GM21381 (cell line): ENCODE data around the gene NTM.

Experiments
- ATAC-seq: cut with Tn5 transposase; IDR thresholded peaks from one replicate; pipeline ENCODE4 v1.9.1; 2021; ENCODE audit warnings: mild to moderate bottlenecking, moderate library complexity; ENCODE audit not compliant: unreplicated experiment

The NTM gene

DNA sequence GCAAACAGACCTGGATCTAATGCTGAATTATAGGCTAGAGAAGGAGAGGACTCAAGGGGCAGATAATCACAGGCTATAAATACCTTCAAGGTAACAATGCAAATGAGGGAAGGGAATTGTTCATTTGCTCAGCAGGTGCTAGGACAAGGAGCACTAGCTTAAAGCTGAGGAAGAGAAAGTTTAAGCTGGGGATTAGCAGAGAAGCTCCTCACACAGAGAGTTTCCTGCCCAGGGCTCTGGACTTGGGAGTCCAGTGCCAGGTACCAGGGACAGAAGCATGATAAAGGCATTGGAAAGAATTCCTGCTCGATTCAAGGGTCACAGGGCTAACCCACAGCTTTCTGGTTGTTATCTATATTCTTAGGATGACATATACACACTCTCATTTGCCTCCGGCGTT lies 509.9 kb downstream of the NTM start:
- ATAC-seq = no peak

GRCh38 chr11:131880976-131881375 lies 510.6 kb downstream of the NTM start:
- no peak for ATAC-seq

DNA sequence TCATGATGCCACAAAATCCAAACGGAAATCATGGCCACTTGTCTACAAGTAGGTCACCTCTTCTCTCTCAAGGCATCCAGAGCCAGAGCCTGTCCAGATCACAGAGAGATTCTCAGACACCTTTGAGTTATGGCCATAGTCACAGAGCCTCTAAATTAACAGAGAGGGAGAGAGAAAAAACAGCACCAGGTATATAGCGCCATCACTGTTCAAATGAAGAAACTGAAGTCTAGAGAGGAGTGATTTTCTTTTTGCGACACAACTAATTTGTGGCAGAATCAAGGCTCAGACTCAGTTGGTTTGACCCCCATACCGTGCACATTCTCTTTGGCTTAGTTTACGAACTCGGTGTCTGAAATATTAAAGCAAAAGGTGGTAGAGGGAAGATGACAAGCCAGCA lies 512.9 kb downstream of the NTM start:
- ATAC-seq = no peak

DNA sequence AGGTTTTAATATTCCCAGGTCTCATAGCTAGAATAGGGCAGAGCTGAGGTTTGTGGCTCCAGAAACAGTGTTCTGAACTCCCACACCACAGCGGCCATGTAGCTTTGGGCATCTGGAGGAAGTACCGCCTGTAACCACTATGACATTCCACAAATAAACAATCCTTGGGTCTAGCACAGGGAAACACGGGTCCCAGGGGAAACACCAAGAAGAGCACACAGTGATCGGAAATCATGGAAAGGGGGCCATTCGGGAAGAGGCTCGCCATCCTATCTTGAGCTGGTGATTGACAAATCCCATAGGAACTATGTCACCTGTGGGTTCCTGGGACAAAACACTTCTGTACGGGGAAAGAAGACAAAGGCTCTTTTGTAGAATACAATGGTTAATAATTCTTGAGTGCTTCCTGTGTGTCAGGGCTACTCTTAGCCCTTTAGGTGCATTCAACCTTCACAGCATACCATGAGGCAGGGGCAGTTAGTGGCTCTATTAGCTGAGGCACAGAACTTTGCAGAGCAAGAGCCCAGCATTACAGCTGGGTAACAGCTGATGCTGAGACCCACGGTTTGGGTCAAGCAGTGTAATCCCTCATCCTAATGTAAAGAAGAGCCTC lies 514.2 kb downstream of the NTM start:
- ATAC-seq = peak; percentile 60

DNA sequence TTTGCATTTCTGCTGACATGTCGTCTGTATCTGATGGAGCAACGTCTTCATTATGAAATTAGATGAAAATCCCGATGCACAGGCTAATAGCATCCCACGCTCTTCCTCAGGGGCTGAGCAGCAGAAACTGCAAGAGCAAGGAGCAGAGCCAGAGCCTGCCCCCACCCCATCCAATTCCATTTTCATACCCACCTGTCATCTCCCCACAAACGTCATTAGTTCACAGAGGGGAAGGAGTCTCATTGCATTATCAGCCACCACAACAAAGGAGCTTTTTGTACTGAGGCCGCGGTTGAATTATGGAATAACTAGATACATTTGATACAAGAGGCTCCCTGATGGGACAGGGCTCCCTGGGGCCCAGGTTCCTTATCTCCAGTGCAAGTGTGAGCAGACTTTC lies 515.0 kb downstream of the NTM start:
- no peak for ATAC-seq

- ATAC-seq = no peak
Measured at GRCh38 chr11:131886201-131886600, 515.8 kb downstream of the NTM start.

DNA sequence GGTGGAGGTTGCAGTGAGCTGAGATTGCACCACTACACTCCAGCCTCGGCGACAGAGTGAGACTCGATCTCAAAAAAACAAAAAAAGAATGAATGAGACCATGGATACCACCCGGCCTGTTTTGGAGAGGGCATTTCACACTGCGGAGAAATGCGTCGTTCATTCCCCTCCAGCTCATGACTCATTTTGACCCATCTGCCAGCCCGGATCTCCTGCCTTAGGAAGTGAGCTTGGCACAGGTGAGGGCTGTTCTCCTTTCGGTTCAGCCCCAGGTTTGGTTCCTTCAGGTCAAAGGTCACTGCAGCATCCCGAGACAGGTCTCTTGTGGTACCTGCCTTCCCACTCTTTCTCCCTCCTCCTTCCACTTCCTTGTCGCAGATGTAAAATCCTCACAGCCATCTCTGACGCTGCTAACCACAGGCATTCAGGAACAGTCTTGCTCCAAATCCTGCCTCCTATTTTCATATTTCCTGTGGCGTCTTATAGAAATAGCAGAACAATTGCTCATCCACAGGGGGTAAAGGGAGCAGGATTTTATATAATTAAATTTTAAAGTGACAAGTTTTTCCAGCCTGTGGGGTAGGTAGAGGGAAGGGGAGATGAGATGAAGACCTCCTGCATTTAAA lies 517.9 kb downstream of the NTM start:
- ATAC-seq = no peak

DNA sequence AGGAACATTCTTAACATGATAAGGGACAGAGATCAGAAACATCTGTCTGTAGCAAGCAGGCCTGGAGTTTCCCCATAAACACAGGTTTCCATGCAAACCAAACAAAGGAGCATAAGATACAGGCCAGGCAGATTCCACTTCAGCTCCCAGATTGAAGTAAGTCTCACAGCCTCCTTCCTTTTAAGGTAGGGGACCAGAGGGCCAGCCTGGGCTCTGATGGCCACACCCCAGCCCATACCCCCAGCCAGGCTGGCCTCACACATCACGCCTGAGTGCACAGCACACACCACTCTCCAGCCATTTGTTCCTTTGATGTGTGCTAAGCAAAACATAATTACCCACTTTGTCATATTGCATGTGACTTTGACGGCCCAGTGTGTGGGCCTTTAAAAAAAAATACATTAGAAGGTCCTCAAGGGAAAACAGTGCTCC lies 518.7 kb downstream of the NTM start:
- no peak for ATAC-seq

GRCh38 chr11:131889760-131890581 lies 519.6 kb downstream of the NTM start:
- ATAC-seq = no peak

DNA sequence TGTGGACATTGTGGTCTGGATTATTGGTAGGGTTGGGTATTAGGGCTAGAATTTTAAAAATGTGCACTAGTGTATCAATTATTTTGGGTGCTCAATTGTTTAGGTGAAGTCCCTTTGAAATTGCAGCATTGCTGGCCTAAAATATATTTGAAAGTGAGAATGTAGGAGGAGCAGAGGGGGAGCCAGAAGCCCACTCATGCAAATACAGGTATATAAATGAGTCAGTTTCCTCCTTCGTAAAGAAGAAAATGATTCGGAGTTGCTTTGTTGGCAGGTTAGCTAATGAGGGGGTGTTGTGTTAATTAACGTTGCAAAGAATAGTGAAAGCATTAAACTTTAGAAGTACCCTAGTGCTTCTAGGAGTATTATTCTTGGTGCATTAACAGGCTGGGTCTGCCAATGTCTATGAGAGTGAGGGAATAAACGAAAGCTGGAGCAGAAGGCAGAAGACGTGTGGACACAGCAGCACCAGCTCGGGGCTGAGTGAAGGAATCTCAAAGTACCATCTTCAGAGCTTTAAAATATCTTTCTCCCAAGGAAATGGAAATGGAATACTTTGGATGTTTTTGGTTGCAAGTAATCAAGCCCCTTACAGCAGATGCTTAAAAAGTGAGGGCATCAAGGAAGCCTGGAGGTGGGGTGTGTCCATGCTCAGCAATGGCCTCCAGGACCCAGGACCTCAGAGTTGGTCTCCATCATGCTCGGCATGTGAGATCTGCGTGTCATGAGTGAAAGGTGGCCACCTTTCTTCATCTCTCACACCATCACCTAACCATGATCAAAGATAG lies 522.9 kb downstream of the NTM start:
- peak; percentile 93 for ATAC-seq

DNA sequence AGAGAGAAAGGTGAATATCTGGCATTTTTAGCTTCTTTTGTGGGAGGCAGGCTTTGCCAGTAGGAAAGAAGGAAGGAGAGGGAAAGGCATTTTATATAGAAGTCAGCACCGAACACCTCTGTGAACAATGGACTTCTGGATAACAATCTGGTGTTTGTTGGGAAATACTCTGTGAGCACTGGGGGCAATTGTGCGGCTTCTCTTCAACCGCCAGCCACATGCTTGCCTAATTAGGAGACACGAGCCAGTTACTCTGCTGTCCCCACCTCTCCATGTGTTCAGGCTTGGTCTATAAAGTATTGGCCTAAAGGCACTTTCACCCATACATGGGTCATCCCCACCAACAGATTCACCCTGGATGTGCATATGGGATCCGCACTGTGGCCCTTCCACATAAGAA lies 523.6 kb downstream of the NTM start:
- no peak for ATAC-seq

GRCh38 chr11:131894615-131895544 lies 524.5 kb downstream of the NTM start:
- no peak for ATAC-seq

DNA sequence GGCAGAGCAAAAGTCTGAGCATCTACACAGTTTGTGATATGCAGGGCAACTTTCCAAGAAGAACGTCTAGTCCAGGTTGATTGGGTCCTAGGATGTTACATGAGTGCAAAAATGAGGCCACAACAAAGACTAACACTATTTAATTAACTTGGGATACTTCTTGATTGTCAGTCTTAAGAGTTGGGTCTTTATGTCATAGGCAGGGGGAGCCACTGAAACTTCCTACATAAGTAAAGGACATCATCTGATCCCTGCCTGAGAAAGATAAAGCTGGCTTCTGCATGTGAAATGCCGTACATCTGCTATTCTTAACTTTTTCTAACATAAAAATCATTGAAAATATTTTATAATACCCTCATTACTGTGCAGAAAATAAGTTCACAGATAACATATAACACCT lies 525.5 kb downstream of the NTM start:
- ATAC-seq = no peak

GRCh38 chr11:131896978-131897615 lies 526.7 kb downstream of the NTM start:
- ATAC-seq = no peak

GRCh38 chr11:131897956-131898355 lies 527.5 kb downstream of the NTM start:
- ATAC-seq = no peak

GRCh38 chr11:131898949-131899348 lies 528.5 kb downstream of the NTM start:
- ATAC-seq = no peak

- no peak for ATAC-seq
Measured at GRCh38 chr11:131899950-131900580, 529.6 kb downstream of the NTM start.

GRCh38 chr11:131902421-131902820 lies 532.0 kb downstream of the NTM start:
- ATAC-seq = no peak

DNA sequence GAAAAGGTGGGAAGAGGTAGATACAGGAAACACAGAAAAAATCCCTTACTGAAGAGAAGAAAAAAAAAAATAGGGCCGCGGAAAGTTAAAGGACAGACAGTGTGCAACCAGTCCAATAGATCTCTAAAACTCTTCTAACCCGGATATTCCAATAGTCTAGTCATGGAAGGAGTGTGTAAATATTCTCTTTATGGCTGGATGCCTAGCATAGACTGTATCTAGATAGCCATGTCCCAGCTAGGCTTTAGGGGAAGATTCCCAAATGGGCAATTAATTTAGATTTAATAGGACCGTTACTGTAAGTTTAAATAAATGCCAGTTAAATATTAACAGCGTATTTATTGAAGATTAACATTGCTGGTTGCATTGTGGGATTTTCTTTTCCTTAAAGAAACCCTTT lies 532.7 kb downstream of the NTM start:
- ATAC-seq = no peak
